GM12872 (cell line): ENCODE measurements around the gene ST6GALNAC5.

Experiments used
- TF ChIP-seq, protein P1 (sequence below): IDR thresholded peaks from 3 replicates; pipeline ENCODE4 v1.5.1; 2011; ENCODE audit warnings: low read depth, mild to moderate bottlenecking, low read length, moderate library complexity; ENCODE audit not compliant: insufficient read depth

ST6GALNAC5 gene

DNA sequence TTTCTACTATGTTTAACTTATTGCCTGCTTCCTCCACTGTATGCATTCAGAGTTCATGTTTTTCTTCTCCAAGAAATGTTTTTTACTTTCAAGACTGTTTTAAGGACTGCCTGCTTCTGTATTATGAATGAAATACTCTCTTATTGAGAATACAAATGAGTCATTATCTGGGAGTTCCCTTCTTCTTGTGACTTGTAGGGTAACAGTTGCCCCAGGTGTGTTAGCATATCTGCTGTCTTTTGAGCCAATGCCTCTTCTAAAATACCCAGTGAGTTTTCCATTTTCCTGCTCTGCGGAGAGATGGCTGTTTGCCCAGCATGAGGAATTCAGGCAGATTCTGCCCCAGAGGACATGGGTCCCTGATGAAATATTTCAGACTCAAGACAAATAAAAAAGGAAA, 34.1 kb upstream of the ST6GALNAC5 start:
- TF ChIP-seq, protein P1, sequence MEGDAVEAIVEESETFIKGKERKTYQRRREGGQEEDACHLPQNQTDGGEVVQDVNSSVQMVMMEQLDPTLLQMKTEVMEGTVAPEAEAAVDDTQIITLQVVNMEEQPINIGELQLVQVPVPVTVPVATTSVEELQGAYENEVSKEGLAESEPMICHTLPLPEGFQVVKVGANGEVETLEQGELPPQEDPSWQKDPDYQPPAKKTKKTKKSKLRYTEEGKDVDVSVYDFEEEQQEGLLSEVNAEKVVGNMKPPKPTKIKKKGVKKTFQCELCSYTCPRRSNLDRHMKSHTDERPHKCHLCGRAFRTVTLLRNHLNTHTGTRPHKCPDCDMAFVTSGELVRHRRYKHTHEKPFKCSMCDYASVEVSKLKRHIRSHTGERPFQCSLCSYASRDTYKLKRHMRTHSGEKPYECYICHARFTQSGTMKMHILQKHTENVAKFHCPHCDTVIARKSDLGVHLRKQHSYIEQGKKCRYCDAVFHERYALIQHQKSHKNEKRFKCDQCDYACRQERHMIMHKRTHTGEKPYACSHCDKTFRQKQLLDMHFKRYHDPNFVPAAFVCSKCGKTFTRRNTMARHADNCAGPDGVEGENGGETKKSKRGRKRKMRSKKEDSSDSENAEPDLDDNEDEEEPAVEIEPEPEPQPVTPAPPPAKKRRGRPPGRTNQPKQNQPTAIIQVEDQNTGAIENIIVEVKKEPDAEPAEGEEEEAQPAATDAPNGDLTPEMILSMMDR: no peak

DNA sequence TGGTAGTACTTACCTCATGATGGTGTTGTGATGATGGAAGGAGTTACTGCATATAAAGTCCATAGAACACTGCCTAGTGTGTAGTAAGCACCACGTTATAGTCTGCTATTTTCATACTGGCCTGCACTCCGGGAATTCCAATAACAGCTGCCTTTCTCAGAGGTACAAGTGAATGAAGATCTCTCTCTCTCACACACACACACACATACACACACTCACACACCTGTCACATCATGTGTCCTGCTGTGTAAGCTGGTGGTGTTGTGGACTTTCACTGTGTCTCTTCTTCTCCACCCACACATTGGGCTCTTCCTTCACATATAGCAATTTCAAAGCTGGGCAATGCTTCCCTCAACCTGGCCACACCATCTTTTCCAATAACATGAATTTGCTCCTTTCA, 33.4 kb upstream of the ST6GALNAC5 start:
- TF ChIP-seq, protein P1: no peak

DNA sequence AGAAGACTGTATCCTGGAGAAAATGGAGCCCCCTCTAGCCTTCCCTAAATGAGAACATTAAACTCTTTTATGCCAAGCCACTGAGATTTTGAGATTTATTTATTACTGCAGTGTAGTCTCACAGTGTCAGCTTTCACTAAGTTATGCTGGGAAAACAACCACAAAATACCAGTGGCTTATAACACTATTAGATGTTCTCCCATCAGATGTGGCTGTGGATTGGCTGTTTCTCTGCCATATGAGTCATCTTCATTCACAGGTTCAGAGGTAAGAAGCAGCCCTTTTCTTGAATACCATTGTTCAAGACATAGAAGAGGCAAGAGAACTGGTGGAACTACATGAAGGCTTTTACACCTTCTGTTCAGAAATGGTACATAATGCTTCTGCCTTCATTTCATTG, 32.1 kb upstream of the ST6GALNAC5 start:
- TF ChIP-seq, protein P1: no peak

DNA sequence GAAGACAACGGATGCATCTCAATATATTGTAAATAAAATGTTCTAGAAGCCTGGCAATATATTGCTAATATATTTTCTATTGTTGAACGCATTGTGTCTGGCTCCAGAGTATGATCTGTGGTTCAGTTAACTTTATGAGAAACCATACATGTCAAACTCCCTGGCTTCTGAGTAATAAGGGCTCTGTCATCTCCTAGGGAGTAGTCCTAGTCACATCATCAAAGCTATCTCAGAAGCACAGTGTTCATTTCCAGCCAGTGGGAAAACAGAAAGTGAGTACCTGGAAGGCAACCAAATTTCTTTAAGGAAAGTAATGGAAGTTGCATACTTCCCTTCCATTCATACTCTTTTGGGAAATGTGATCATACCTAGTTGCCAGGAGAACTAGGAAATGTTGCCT, 27.0 kb upstream of the ST6GALNAC5 start:
- TF ChIP-seq, protein P1: no peak

GRCh38 chr1:76841460-76841859, 25.8 kb upstream of the ST6GALNAC5 start:
- TF ChIP-seq, protein P1: no peak

GRCh38 chr1:76843821-76844464, 23.3 kb upstream of the ST6GALNAC5 start:
- TF ChIP-seq, protein P1: no peak

DNA sequence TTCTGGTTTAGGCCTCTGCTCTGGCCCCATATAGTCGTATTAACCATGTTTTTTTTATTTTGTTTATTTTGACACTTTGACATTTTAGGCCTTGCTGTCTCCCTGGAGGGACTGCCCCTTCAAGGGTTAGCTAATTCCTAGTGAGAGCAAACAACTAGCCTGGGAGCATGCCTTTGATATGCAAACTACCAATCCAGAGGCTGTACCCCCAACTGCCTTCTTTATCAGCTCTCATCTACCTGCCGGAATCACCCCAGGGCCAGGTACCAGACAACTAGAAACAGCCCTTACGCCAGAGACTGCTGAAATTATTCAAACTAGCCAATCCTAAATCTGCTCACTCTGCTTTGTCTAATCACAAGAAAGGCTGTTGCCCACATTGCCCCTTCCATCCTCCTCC, 13.0 kb upstream of the ST6GALNAC5 start:
- TF ChIP-seq, protein P1: no peak
